Endodermal cell (in vitro differentiated cells): ENCODE data around the gene COL24A1. TPM values are rescaled to one million over a fixed set of nuclear protein-coding genes. Genes with fewer than 3 reads are reported as not detected.

Experiments used
- DNase-seq: peaks from one replicate; pipeline ENCODE4 v3.0.0-alpha.2; 2017
- H3K27ac ChIP-seq: 2 replicates; pipeline ENCODE4 v1.5.1; 2013; ENCODE audit warnings: mild to moderate bottlenecking, low read depth, low read length, moderate library complexity
- H3K27me3 ChIP-seq: 2 replicates; pipeline ENCODE4 v1.6.1; 2013; ENCODE audit warnings: mild to moderate bottlenecking, low read length, moderate library complexity; ENCODE audit not compliant: insufficient read depth, control insufficient read depth, poor library complexity, severe bottlenecking
- H3K36me3 ChIP-seq: 2 replicates; pipeline ENCODE4 v1.7.0; 2013; ENCODE audit warnings: mild to moderate bottlenecking, low read length, moderate library complexity; ENCODE audit not compliant: control insufficient read depth, insufficient read depth
- H3K4me1 ChIP-seq: one replicate; pipeline ENCODE4 v1.7.0; 2013; ENCODE audit warnings: low read length; ENCODE audit not compliant: control insufficient read depth, insufficient read depth
- H3K4me3 ChIP-seq: 2 replicates; pipeline ENCODE4 v1.5.1; 2013; ENCODE audit warnings: mild to moderate bottlenecking, low read length, moderate library complexity
- H3K9ac ChIP-seq: 2 replicates; pipeline ENCODE4 v1.6.1; 2013; ENCODE audit warnings: mild to moderate bottlenecking, low read length, moderate library complexity; ENCODE audit not compliant: poor library complexity, severe bottlenecking; ENCODE audit errors: extremely low read depth
- H3K9me3 ChIP-seq: 2 replicates; pipeline ENCODE4 v1.6.1; 2013; ENCODE audit warnings: mild to moderate bottlenecking, low read length, moderate library complexity; ENCODE audit not compliant: control insufficient read depth
- H3K27ac Mint-ChIP-seq: 2 replicates; pipeline ENCODE4 v1.8.0; 2020; ENCODE audit warnings: mixed read lengths
- H3K27me3 Mint-ChIP-seq: 2 replicates; pipeline ENCODE4 v1.8.0; 2021; ENCODE audit warnings: mild to moderate bottlenecking, mixed read lengths; ENCODE audit not compliant: insufficient read depth
- H3K36me3 Mint-ChIP-seq: 2 replicates; pipeline ENCODE4 v1.8.0; 2020; ENCODE audit warnings: low read depth, mixed read lengths
- H3K4me1 Mint-ChIP-seq: 2 replicates; pipeline ENCODE4 v1.8.0; 2020; ENCODE audit warnings: mixed read lengths
- H3K4me3 Mint-ChIP-seq: 2 replicates; pipeline ENCODE4 v1.8.0; 2020; ENCODE audit warnings: mild to moderate bottlenecking, moderate library complexity, mixed read lengths
- H3K9me3 Mint-ChIP-seq: 2 replicates; pipeline ENCODE4 v1.8.0; 2020; ENCODE audit warnings: mild to moderate bottlenecking, mixed read lengths
- CTCF ChIP-seq: fragments of 200-600 bp; sonication (generic); conservative IDR thresholded peaks from 2 replicates; pipeline ENCODE4 v1.5.0; 2021; ENCODE audit warnings: antibody characterized with exemption, mild to moderate bottlenecking
- WGBS, 2 experiments: methylation state at CpG; one replicate each; pipeline versions ENCODE4 v1.1.5 to v1.1.7; 2013; ENCODE audit warnings: missing lambda C conversion rate in 2 of 2, mixed read lengths in 1 of 2; ENCODE audit not compliant: insufficient coverage in 1 of 2, insufficient read length in 1 of 2; 5-methylcytosine and 5-hydroxymethylcytosine counted together
- total RNA-seq, 2 donors: library from RNA; stranded (reverse); fragmentation: NEBNext Ultra II Directional in 1 of 2; extraction: Animal tissue kit (Norgen Biotek cat#: 25700) in 1 of 2; gene quantifications; 2 replicates in 1 of 2; 3 replicates in 1 of 2; pipeline ENCODE4 v1.2.1, GENCODE V29; 2021

COL24A1 gene
- total RNA-seq, 2 donors from 2014 or later, result 0.84 to 0.95 TPM

- Histone ChIP-seq H3K36me3 (peaks cover 26% of the 10 kb centered on the region), H3K4me1 (no peaks in the 10 kb centered on the region), H3K9ac (no peak overlapping the region), H3K9me3 (no peaks in the 10 kb centered on the region), H3K27me3 (no peaks in the 10 kb centered on the region), H3K27ac (no peak overlapping the region), H3K4me3 (no peak overlapping the region)
- no peak for TF ChIP-seq CTCF
- Mint-ChIP-seq H3K4me3 (no peak overlapping the region), H3K36me3 (peaks cover 7% of the 10 kb centered on the region), H3K9me3 (no peaks in the 10 kb centered on the region), H3K4me1 (no peaks in the 10 kb centered on the region), H3K27ac (no peak overlapping the region), H3K27me3 (no peaks in the 10 kb centered on the region)
- WGBS, 2 experiments, result 80 to 90% methylated on average over 2 to 4 of the region's 4 CpGs
- DNase-seq, result no peak
Observed at GRCh38 chr1:85689775-85690404, 466.7 kb downstream of the COL24A1 start.

- H3K4me3 Mint-ChIP-seq, result no peak overlapping the region
- no peak overlapping the region for H3K27ac Mint-ChIP-seq
- no peaks in the 10 kb centered on the region for H3K4me1 ChIP-seq
- H3K9ac ChIP-seq, result no peak overlapping the region
- no peaks in the 10 kb centered on the region for H3K9me3 Mint-ChIP-seq
- H3K4me3 ChIP-seq, result no peak overlapping the region
- H3K36me3 Mint-ChIP-seq, result peaks cover 25% of the 10 kb centered on the region
- H3K36me3 ChIP-seq, result peaks cover 13% of the 10 kb centered on the region
- 91 to 92% methylated on average over 8 to 9 of the region's 9 CpGs for WGBS, 2 experiments
- no peaks in the 10 kb centered on the region for H3K27me3 Mint-ChIP-seq
- H3K27ac ChIP-seq, result no peak overlapping the region
- TF ChIP-seq CTCF, result no peak
- no peaks in the 10 kb centered on the region for H3K27me3 ChIP-seq
- no peaks in the 10 kb centered on the region for H3K4me1 Mint-ChIP-seq
- DNase-seq, result no peak
- no peaks in the 10 kb centered on the region for H3K9me3 ChIP-seq
Observed at GRCh38 chr1:85683292-85684025, 473.1 kb downstream of the COL24A1 start.

- Histone ChIP-seq H3K4me1 (no peaks in the 10 kb centered on the region), H3K27me3 (no peaks in the 10 kb centered on the region), H3K9ac (no peak overlapping the region), H3K36me3 (peaks cover 29% of the 10 kb centered on the region), H3K27ac (no peak overlapping the region), H3K9me3 (no peaks in the 10 kb centered on the region), H3K4me3 (no peak overlapping the region)
- H3K4me1 Mint-ChIP-seq, result no peaks in the 10 kb centered on the region
- no peaks in the 10 kb centered on the region for H3K9me3 Mint-ChIP-seq
- H3K4me3 Mint-ChIP-seq, result no peak overlapping the region
- no peaks in the 10 kb centered on the region for H3K27me3 Mint-ChIP-seq
- no peak for DNase-seq
- 90 to 94% methylated on average over 2 of the region's 2 CpGs for WGBS, 2 experiments
- TF ChIP-seq CTCF, result no peak
- H3K36me3 Mint-ChIP-seq, result peaks cover 33% of the 10 kb centered on the region
- no peak overlapping the region for H3K27ac Mint-ChIP-seq
Observed at GRCh38 chr1:85681087-85681486, 475.5 kb downstream of the COL24A1 start.

Other genes starting within 250 kb of the COL24A1 start
- 10 to 100 TPM; 77.6 to 84.1 TPM for gene ODF2L, start 239.6 kb upstream of the COL24A1 start, total RNA-seq